HepG2 (cell line): ENCODE results near the gene NDE1. TPM values are rescaled to one million over a fixed set of nuclear protein-coding genes. Genes with fewer than 3 reads are reported as not detected.

Experiments
- AKNA ChIP-seq: sonication (generic); formaldehyde crosslinking; IDR thresholded peaks from 2 replicates; pipeline ENCODE4 v1.4.0; 2020; ENCODE audit warnings: missing genetic modification reagents, borderline replicate concordance
- ATF1 ChIP-seq: IDR thresholded peaks from 2 replicates; pipeline ENCODE4 v1.6.1; 2016; ENCODE audit warnings: mild to moderate bottlenecking, control low read depth
- EED ChIP-seq: sonication (generic); formaldehyde crosslinking; IDR thresholded peaks from 2 replicates; pipeline ENCODE4 v1.5.0; 2020; ENCODE audit warnings: mild to moderate bottlenecking, missing genetic modification reagents
- FOXM1 ChIP-seq: sonication (generic); formaldehyde crosslinking; IDR thresholded peaks from 2 replicates; pipeline ENCODE4 v1.5.0; 2020; ENCODE audit warnings: missing genetic modification reagents
- HNRNPUL1 ChIP-seq: fragments of 200-400 bp; formaldehyde crosslinking; IDR thresholded peaks from 2 replicates; pipeline ENCODE4 v1.6.1; 2017; ENCODE audit warnings: low read depth, mild to moderate bottlenecking, low read length, moderate library complexity
- KLF9 ChIP-seq: IDR thresholded peaks from 2 replicates; pipeline ENCODE4 v1.6.1; 2016; ENCODE audit warnings: low read depth
- NFYC ChIP-seq: IDR thresholded peaks from 2 replicates; pipeline ENCODE4 v1.6.1; 2016; ENCODE audit warnings: missing genetic modification reagents, missing compliant biosample characterization
- SIN3A ChIP-seq: IDR thresholded peaks from 2 replicates; pipeline ENCODE4 v1.6.1; 2011; ENCODE audit warnings: low read depth, mild to moderate bottlenecking, control low read depth, low read length, borderline replicate concordance
- TERF1 ChIP-seq: sonication (generic); formaldehyde crosslinking; IDR thresholded peaks from 2 replicates; pipeline ENCODE4 v1.8.0; 2022; ENCODE audit warnings: mild to moderate bottlenecking, missing genetic modification reagents, moderate library complexity
- ZHX1 ChIP-seq: sonication (generic); formaldehyde crosslinking; IDR thresholded peaks from 2 replicates; pipeline ENCODE4 v1.8.1; 2022; ENCODE audit warnings: low read depth, mild to moderate bottlenecking, missing genetic modification reagents
- ZNF333 ChIP-seq: sonication (generic); formaldehyde crosslinking; IDR thresholded peaks from 2 replicates; pipeline ENCODE4 v1.4.0; 2020; ENCODE audit warnings: mild to moderate bottlenecking, missing genetic modification reagents, borderline replicate concordance
- ZNF382 ChIP-seq: sonication (generic); formaldehyde crosslinking; IDR thresholded peaks from 2 replicates; pipeline ENCODE4 v1.5.0; 2020; ENCODE audit warnings: missing genetic modification reagents, mild to moderate bottlenecking, borderline replicate concordance
- ZNF446 ChIP-seq: sonication (generic); formaldehyde crosslinking; IDR thresholded peaks from 2 replicates; pipeline ENCODE4 v1.5.0; 2020; ENCODE audit warnings: mild to moderate bottlenecking, missing genetic modification reagents
- ZNF451 ChIP-seq: sonication (generic); formaldehyde crosslinking; IDR thresholded peaks from 2 replicates; pipeline ENCODE4 v1.5.0; 2020; ENCODE audit warnings: mild to moderate bottlenecking, missing genetic modification reagents
- ZNF577 ChIP-seq: sonication (generic); formaldehyde crosslinking; IDR thresholded peaks from 2 replicates; pipeline ENCODE4 v1.4.0; 2020; ENCODE audit warnings: mild to moderate bottlenecking, low read depth, missing genetic modification reagents, borderline replicate concordance
- ZNF816 ChIP-seq: sonication (generic); formaldehyde crosslinking; IDR thresholded peaks from 2 replicates; pipeline ENCODE4 v1.8.0; 2022; ENCODE audit warnings: missing genetic modification reagents, mild to moderate bottlenecking, borderline replicate concordance
- polyA plus RNA-seq, 8 experiments: library from polyadenylated mRNA; depleted of rRNA in 3 of 8; stranded (reverse) in 7 of 8; unstranded in 1 of 8; fragments of >200 nt; fragmentation: Illumina TruSeq in 4 of 8; extraction: Trizol in 4 of 8; gene quantifications; 2 replicates each; pipeline versions ENCODE4 v1.2.1 to v1.2.3, GENCODE V29; 2011 to 2016; ENCODE audit warnings: low read depth in 4 of 8, missing spikeins in 1 of 8, mixed read lengths in 1 of 8; ENCODE audit not compliant: insufficient read depth in 1 of 8
- total RNA-seq, 5 experiments: library from RNA; depleted of rRNA; stranded (reverse); fragments of >200 nt; fragmentation: Illumina TruSeq; extraction: Trizol; gene quantifications; 2 replicates each; pipeline ENCODE4 v1.2.3, GENCODE V29; 2016; ENCODE audit warnings: low read depth in 1 of 5
- TF ChIP-seq, protein P1 (sequence below): sonication (generic); formaldehyde crosslinking; IDR thresholded peaks from 2 replicates; pipeline ENCODE4 v1.4.0; 2020; ENCODE audit warnings: mild to moderate bottlenecking, low read depth, missing genetic modification reagents
- TF ChIP-seq, protein P2 (sequence below): sonication (generic); formaldehyde crosslinking; IDR thresholded peaks from 2 replicates; pipeline ENCODE4 v1.4.0; 2020; ENCODE audit warnings: mild to moderate bottlenecking, missing genetic modification reagents

Gene NDE1
- total and polyA plus RNA-seq, 2 of the 13 experiments (the other 11 are each of a cell fraction or from before 2014, with no cell fraction given), result 40.9 to 72.5 TPM

DNA sequence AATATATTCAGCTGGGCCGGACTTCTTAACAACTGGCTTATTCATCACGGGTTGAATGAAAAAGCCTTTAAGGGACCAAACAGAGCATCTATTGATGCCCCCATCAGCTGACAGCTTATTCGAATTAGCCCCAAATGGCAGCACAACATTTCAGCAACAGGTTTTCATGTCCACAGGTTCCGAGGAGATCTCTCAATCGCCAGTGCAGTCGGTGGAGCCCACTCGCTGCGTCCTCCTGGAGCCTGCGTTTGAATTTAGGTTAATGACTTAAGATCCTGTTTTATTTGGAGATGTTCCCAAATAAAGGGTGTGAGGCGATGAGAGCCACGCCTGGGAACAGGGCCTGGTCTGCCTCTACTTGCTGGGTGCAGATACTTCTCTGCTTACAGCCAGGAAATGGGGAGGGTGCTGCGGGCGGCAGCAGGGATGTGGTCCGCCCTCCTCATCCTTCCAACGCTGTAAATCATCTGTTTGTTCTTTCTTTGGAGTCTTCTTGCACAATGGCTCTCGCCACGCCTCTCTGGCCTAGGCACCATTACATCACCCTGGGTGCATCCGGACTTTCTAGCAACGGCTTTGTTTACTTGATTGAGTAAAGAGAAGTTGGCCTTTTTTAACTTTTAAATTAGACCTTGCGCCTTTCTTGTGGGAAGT, 22.6 kb downstream of the NDE1 start (continued):
- TF ChIP-seq, protein P1, sequence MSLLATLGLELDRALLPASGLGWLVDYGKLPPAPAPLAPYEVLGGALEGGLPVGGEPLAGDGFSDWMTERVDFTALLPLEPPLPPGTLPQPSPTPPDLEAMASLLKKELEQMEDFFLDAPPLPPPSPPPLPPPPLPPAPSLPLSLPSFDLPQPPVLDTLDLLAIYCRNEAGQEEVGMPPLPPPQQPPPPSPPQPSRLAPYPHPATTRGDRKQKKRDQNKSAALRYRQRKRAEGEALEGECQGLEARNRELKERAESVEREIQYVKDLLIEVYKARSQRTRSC (CRISPR knock-in tag), result 0 out of 2 replicates have a peak, but pooled peaks have one; percentile 83
- TF ChIP-seq ZNF451 (CRISPR knock-in tag) (peak; percentile 92), EED (CRISPR knock-in tag) (no peak; the same call in 1 of the 2 replicates), ZHX1 (CRISPR knock-in tag) (peak; percentile 59; the same call in 1 of the 2 replicates), ZNF382 (CRISPR knock-in tag) (no peak), TERF1 (no peak), KLF9 (CRISPR knock-in tag) (peak; percentile 98), ZNF333 (CRISPR knock-in tag) (no peak; the same call in 1 of the 2 replicates), AKNA (no peak), ZNF446 (CRISPR knock-in tag) (peak; percentile 87; the same call in 1 of the 2 replicates), HNRNPUL1 (no peak), SIN3A (peak; percentile 86), ZNF816 (peak; percentile 97), ZNF577 (CRISPR knock-in tag) (no peak), NFYC (CRISPR knock-in tag) (peak; percentile 61; the same call in 1 of the 2 replicates), FOXM1 (CRISPR knock-in tag) (peak; percentile 87; the same call in 1 of the 2 replicates), ATF1 (peak; percentile 73; the same call in 1 of the 2 replicates)
- TF ChIP-seq, protein P2, sequence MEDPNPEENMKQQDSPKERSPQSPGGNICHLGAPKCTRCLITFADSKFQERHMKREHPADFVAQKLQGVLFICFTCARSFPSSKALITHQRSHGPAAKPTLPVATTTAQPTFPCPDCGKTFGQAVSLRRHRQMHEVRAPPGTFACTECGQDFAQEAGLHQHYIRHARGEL, result no peak
